DND-41 (cell line): ENCODE measurements around the gene SULT1E1.

ENCODE experiments used
- ATAC-seq: fragments of 200-7000 bp; cut with Tn5 transposase; 3 replicates; pipeline ENCODE4 v1.9.1; 2021; ENCODE audit warnings: low read depth; ENCODE audit not compliant: insufficient read depth
- DNase-seq: peaks from one replicate; pipeline ENCODE4 v3.0.0-alpha.2; 2020
- H2AFZ ChIP-seq: 2 replicates; pipeline ENCODE4 v1.6.0; 2012; ENCODE audit warnings: low read depth, low read length
- H3K27ac ChIP-seq: 2 replicates; pipeline ENCODE4 v1.5.1; 2012; ENCODE audit warnings: low read length, inconsistent platforms
- H3K27me3 ChIP-seq: fragments of 200-600 bp; sonication (generic); 2 replicates; pipeline ENCODE4 v1.6.0; 2012; ENCODE audit warnings: low read length, mild to moderate bottlenecking, inconsistent platforms; ENCODE audit not compliant: insufficient read depth, poor library complexity
- H3K36me3 ChIP-seq: 2 replicates; pipeline ENCODE4 v1.5.1; 2012; ENCODE audit warnings: low read length, inconsistent platforms; ENCODE audit not compliant: insufficient read depth
- H3K4me1 ChIP-seq: 2 replicates; pipeline ENCODE4 v1.5.1; 2012; ENCODE audit warnings: mild to moderate bottlenecking, low read length; ENCODE audit not compliant: insufficient read depth
- H3K4me2 ChIP-seq: 2 replicates; pipeline ENCODE4 v1.6.0; 2012; ENCODE audit warnings: mild to moderate bottlenecking, moderate library complexity, low read length, inconsistent platforms; ENCODE audit not compliant: insufficient read depth
- H3K4me3 ChIP-seq, 2 experiments: fragments of 200-600 bp in 1 of 2; shearing (Covaris generic) in 1 of 2; 2 replicates each; pipeline ENCODE4 v1.5.1; 2012 to 2016; ENCODE audit warnings: inconsistent platforms in 2 of 2, low read length in 2 of 2, mild to moderate bottlenecking in 2 of 2, low read depth in 1 of 2, moderate library complexity in 1 of 2
- H3K79me2 ChIP-seq: 2 replicates; pipeline ENCODE4 v1.6.0; 2012; ENCODE audit warnings: low read length, inconsistent platforms; ENCODE audit not compliant: insufficient read depth
- H3K9ac ChIP-seq: 2 replicates; pipeline ENCODE4 v1.6.0; 2012; ENCODE audit warnings: low read depth, mild to moderate bottlenecking, inconsistent platforms, low read length, moderate library complexity
- H3K9me3 ChIP-seq: 2 replicates; pipeline ENCODE4 v1.5.1; 2012; ENCODE audit warnings: low read length, moderate library complexity, mild to moderate bottlenecking, inconsistent platforms; ENCODE audit not compliant: insufficient read depth, severe bottlenecking
- H4K20me1 ChIP-seq: 2 replicates; pipeline ENCODE4 v1.6.0; 2012; ENCODE audit warnings: low read length; ENCODE audit not compliant: insufficient read depth
- CTCF ChIP-seq: IDR thresholded peaks from 2 replicates; pipeline ENCODE4 v1.5.1; 2012; ENCODE audit warnings: borderline replicate concordance, low read length, moderate library complexity, mild to moderate bottlenecking; ENCODE audit not compliant: poor library complexity, severe bottlenecking; ENCODE audit errors: extremely low read depth
- EZH2 ChIP-seq: IDR thresholded peaks from 3 replicates; pipeline ENCODE4 v1.6.1; 2012; ENCODE audit warnings: borderline replicate concordance, low read depth, mild to moderate bottlenecking, moderate library complexity, low read length, inconsistent platforms; ENCODE audit not compliant: severe bottlenecking

Gene SULT1E1

GRCh38 chr4:69848028-69848427 lies 11.9 kb downstream of the SULT1E1 start:
- no peaks in the 10 kb centered on the region for H3K27me3 ChIP-seq
- no peak overlapping the region for H2AFZ ChIP-seq
- no peak overlapping the region for H3K9ac ChIP-seq
- no peak for TF ChIP-seq EZH2
- TF ChIP-seq CTCF, result no peak
- H3K4me1 ChIP-seq, result no peaks in the 10 kb centered on the region
- no peak overlapping the region for H3K4me3 ChIP-seq
- H3K27ac ChIP-seq, result no peak overlapping the region
- no peaks in the 10 kb centered on the region for H3K79me2 ChIP-seq
- H3K4me2 ChIP-seq, result no peak overlapping the region
- no peaks in the 10 kb centered on the region for H3K9me3 ChIP-seq
- no peaks in the 10 kb centered on the region for H3K36me3 ChIP-seq
- no peaks in the 10 kb centered on the region for H4K20me1 ChIP-seq
- no peak for DNase-seq
- ATAC-seq, result no peak

DNA sequence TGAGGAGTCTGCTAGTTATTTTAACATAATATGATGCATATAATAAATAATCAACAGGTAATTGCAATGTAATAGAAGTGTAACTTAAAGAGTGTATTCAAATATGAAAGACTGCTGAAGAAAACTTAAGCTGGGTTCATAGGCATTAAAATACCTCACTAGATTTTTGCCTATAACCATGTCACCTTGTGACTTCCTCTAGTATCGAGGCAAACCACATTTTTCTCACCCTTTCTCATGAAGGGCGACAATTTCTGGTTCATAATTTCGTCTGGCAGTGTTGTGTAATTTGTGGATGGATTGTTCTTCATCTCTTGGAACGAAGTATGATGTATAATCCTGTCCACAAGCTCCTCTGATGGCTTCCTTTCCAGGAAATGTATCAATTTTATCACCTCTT lies 16.0 kb downstream of the SULT1E1 start:
- Histone ChIP-seq H3K4me2 (no peak overlapping the region), H4K20me1 (no peaks in the 10 kb centered on the region), H3K9me3 (no peaks in the 10 kb centered on the region), H3K79me2 (no peaks in the 10 kb centered on the region), H3K4me3 (no peak overlapping the region), H3K4me1 (no peaks in the 10 kb centered on the region), H3K27me3 (no peaks in the 10 kb centered on the region), H3K9ac (no peak overlapping the region), H3K27ac (no peak overlapping the region), H3K36me3 (no peaks in the 10 kb centered on the region), H2AFZ (no peak overlapping the region)
- TF ChIP-seq EZH2, result no peak
- TF ChIP-seq CTCF, result no peak
- DNase-seq (no peak), ATAC-seq (no peak)

DNA sequence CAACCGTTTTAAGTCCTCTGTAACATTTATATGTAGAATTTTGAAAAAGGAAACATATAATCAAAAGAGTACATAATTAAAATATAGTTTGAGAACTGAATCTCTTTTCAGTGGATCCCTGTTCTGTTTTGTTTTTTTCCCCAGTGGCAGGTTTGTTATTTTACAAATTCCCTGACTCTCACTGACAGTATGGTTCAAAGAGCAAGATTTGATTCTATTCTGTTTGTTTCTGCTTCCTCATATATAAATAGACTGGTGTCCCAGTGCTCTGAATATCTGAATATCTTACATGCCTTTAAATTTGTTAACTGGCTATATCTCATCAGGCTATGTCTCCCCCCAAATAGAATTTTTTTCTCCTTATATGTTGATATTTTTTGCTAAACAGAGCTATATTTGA lies 16.6 kb downstream of the SULT1E1 start:
- H3K36me3 ChIP-seq, result no peaks in the 10 kb centered on the region
- no peak for ATAC-seq
- TF ChIP-seq CTCF (no peak), EZH2 (no peak)
- no peak overlapping the region for H2AFZ ChIP-seq
- no peak for DNase-seq
- H4K20me1 ChIP-seq, result no peaks in the 10 kb centered on the region
- no peaks in the 10 kb centered on the region for H3K27me3 ChIP-seq
- H3K27ac ChIP-seq, result no peak overlapping the region
- no peak overlapping the region for H3K4me3 ChIP-seq
- H3K4me1 ChIP-seq, result no peaks in the 10 kb centered on the region
- no peak overlapping the region for H3K4me2 ChIP-seq
- no peak overlapping the region for H3K9ac ChIP-seq
- H3K9me3 ChIP-seq, result no peaks in the 10 kb centered on the region
- H3K79me2 ChIP-seq, result no peaks in the 10 kb centered on the region

- H3K79me2 ChIP-seq, result no peaks in the 10 kb centered on the region
- DNase-seq, result no peak
- H2AFZ ChIP-seq, result no peak overlapping the region
Measured at GRCh38 chr4:69838977-69839376, 21.0 kb downstream of the SULT1E1 start.

More at GRCh38 chr4:69838977-69839376, 21.0 kb downstream of the SULT1E1 start:
- Histone ChIP-seq H3K4me3 (no peak overlapping the region), H3K36me3 (no peaks in the 10 kb centered on the region), H3K27ac (no peak overlapping the region), H3K9ac (no peak overlapping the region), H3K4me1 (no peaks in the 10 kb centered on the region), H4K20me1 (no peaks in the 10 kb centered on the region), H3K4me2 (no peak overlapping the region), H3K27me3 (no peaks in the 10 kb centered on the region), H3K9me3 (no peaks in the 10 kb centered on the region)
- ATAC-seq, result no peak
- TF ChIP-seq CTCF, result no peak
- no peak for TF ChIP-seq EZH2
